HepG2 (cell line): Measurements from ENCODE around the gene CFAP61. TPM values are rescaled to one million over a fixed set of nuclear protein-coding genes. Genes with fewer than 3 reads are reported as not detected.

Source experiments
- ATF1 ChIP-seq: IDR thresholded peaks from 2 replicates; pipeline ENCODE4 v1.6.1; 2016; ENCODE audit warnings: mild to moderate bottlenecking, control low read depth
- BHLHE40 ChIP-seq: IDR thresholded peaks from 2 replicates; pipeline ENCODE4 v1.6.1; 2011; ENCODE audit warnings: low read length, improper control_type of control experiment
- BORCS8-MEF2B ChIP-seq: sonication (generic); formaldehyde crosslinking; IDR thresholded peaks from 2 replicates; pipeline ENCODE4 v1.8.0; 2022; ENCODE audit warnings: mild to moderate bottlenecking, missing genetic modification reagents
- FIP1L1 ChIP-seq: fragments of 200-400 bp; formaldehyde crosslinking; IDR thresholded peaks from 2 replicates; pipeline ENCODE4 v1.6.1; 2018; ENCODE audit warnings: low read depth, mild to moderate bottlenecking, low read length, moderate library complexity, borderline replicate concordance; ENCODE audit not compliant: insufficient read depth
- FOXO4 ChIP-seq: sonication (generic); formaldehyde crosslinking; conservative IDR thresholded peaks from 2 replicates; pipeline ENCODE4 v1.8.1; 2023; ENCODE audit warnings: missing genetic modification reagents
- GRHL1 ChIP-seq: sonication (generic); formaldehyde crosslinking; conservative IDR thresholded peaks from 2 replicates; pipeline ENCODE4 v1.8.0; 2022; ENCODE audit warnings: missing genetic modification reagents
- HOXA7 ChIP-seq: sonication (generic); formaldehyde crosslinking; IDR thresholded peaks from 2 replicates; pipeline ENCODE4 v1.8.1; 2022; ENCODE audit warnings: mild to moderate bottlenecking, missing genetic modification reagents, moderate library complexity
- MBD4 ChIP-seq: IDR thresholded peaks from 2 replicates; pipeline ENCODE4 v1.6.1; 2012; ENCODE audit warnings: low read length, inconsistent platforms, borderline replicate concordance
- MIER2 ChIP-seq: IDR thresholded peaks from 2 replicates; pipeline ENCODE4 v1.6.1; 2016; ENCODE audit warnings: missing biosample characterization, missing genetic modification reagents
- NBN ChIP-seq: fragments of 450-650 bp; conservative IDR thresholded peaks from 2 replicates; pipeline ENCODE4 v1.6.1; 2017
- PAX8 ChIP-seq: sonication (generic); formaldehyde crosslinking; IDR thresholded peaks from 2 replicates; pipeline ENCODE4 v1.8.0; 2022; ENCODE audit warnings: mild to moderate bottlenecking, missing genetic modification reagents, borderline replicate concordance
- RBM22 ChIP-seq: fragments of 200-400 bp; formaldehyde crosslinking; optimal IDR thresholded peaks from 2 replicates; pipeline ENCODE3; 2017; ENCODE audit warnings: mild to moderate bottlenecking, low read length, moderate library complexity
- RFX5 ChIP-seq: IDR thresholded peaks from 2 replicates; pipeline ENCODE4 v1.6.1; 2011; ENCODE audit warnings: low read depth, low read length, improper control_type of control experiment
- SP1 ChIP-seq, 2 experiments: fragments of 450-650 bp in 1 of 2; sonication (generic) in 1 of 2; formaldehyde crosslinking in 1 of 2; IDR thresholded peaks; 2 replicates each; pipeline versions ENCODE4 v1.4.0 to v1.6.1; 2016 to 2020; ENCODE audit warnings: missing genetic modification reagents in 1 of 2
- ZBTB10 ChIP-seq: sonication (generic); formaldehyde crosslinking; IDR thresholded peaks from 2 replicates; pipeline ENCODE4 v1.4.0; 2020; ENCODE audit warnings: missing genetic modification reagents, borderline replicate concordance
- ZFP36L2 ChIP-seq: sonication (generic); formaldehyde crosslinking; IDR thresholded peaks from 2 replicates; pipeline ENCODE4 v1.4.0; 2020; ENCODE audit warnings: missing genetic modification reagents
- ZGPAT ChIP-seq: IDR thresholded peaks from 2 replicates; pipeline ENCODE4 v1.6.1; 2016; ENCODE audit warnings: mild to moderate bottlenecking
- ZNF207 ChIP-seq: fragments of 450-650 bp; IDR thresholded peaks from 2 replicates; pipeline ENCODE4 v1.6.1; 2016; ENCODE audit warnings: antibody characterized with exemption, borderline replicate concordance
- ZNF235 ChIP-seq: sonication (generic); formaldehyde crosslinking; IDR thresholded peaks from 2 replicates; pipeline ENCODE4 v1.8.1; 2023; ENCODE audit warnings: mild to moderate bottlenecking, missing genetic modification reagents, borderline replicate concordance
- ZNF350 ChIP-seq: sonication (generic); formaldehyde crosslinking; IDR thresholded peaks from 2 replicates; pipeline ENCODE4 v1.4.0; 2020; ENCODE audit warnings: mild to moderate bottlenecking, low read depth, missing genetic modification reagents, borderline replicate concordance
- ZNF619 ChIP-seq: sonication (generic); formaldehyde crosslinking; IDR thresholded peaks from 2 replicates; pipeline ENCODE4 v1.4.0; 2020; ENCODE audit warnings: mild to moderate bottlenecking, missing genetic modification reagents
- ZNF768 ChIP-seq: sonication (generic); formaldehyde crosslinking; IDR thresholded peaks from 2 replicates; pipeline ENCODE4 v1.4.0; 2020; ENCODE audit warnings: missing genetic modification reagents
- polyA plus RNA-seq, 8 experiments: library from polyadenylated mRNA; depleted of rRNA in 3 of 8; stranded (reverse) in 7 of 8; unstranded in 1 of 8; fragments of >200 nt; fragmentation: Illumina TruSeq in 4 of 8; extraction: Trizol in 4 of 8; gene quantifications; 2 replicates each; pipeline versions ENCODE4 v1.2.1 to v1.2.3, GENCODE V29; 2011 to 2016; ENCODE audit warnings: low read depth in 4 of 8, missing spikeins in 1 of 8, mixed read lengths in 1 of 8; ENCODE audit not compliant: insufficient read depth in 1 of 8
- total RNA-seq, 5 experiments: library from RNA; depleted of rRNA; stranded (reverse); fragments of >200 nt; fragmentation: Illumina TruSeq; extraction: Trizol; gene quantifications; 2 replicates each; pipeline ENCODE4 v1.2.3, GENCODE V29; 2016; ENCODE audit warnings: low read depth in 1 of 5

The CFAP61 gene
- total and polyA plus RNA-seq, 2 of the 13 experiments (the other 11 are each of a cell fraction or from before 2014, with no cell fraction given), result 0.27 TPM; not detected in 1

- TF ChIP-seq FIP1L1 (0 out of 2 replicates have a peak, but pooled peaks have one; percentile 82), ZNF619 (CRISPR knock-in tag) (peak; percentile 97), MIER2 (CRISPR knock-in tag) (peak; percentile 81), ZNF235 (CRISPR knock-in tag) (peak; percentile 58; the same call in 1 of the 2 replicates), BORCS8-MEF2B (CRISPR knock-in tag) (peak; percentile 88), ZGPAT (CRISPR knock-in tag) (peak; percentile 95), RBM22 (no peak), HOXA7 (CRISPR knock-in tag) (peak; percentile 60; the same call in 1 of the 2 replicates), PAX8 (CRISPR knock-in tag) (peak; percentile 92; the same call in 1 of the 2 replicates), ATF1 (peak; percentile 87), RFX5 (no peak; the same call in 1 of the 2 replicates), GRHL1 (CRISPR knock-in tag) (no peak), ZBTB10 (CRISPR knock-in tag) (no peak), FOXO4 (CRISPR knock-in tag) (no peak; the same call in 1 of the 2 replicates), ZNF350 (CRISPR knock-in tag) (peak; percentile 99), NBN (no peak), BHLHE40 (no peak; the same call in 1 of the 2 replicates), MBD4 (no peak), ZFP36L2 (CRISPR knock-in tag) (no peak; the same call in 1 of the 2 replicates), ZNF207 (no peak), ZNF768 (CRISPR knock-in tag) (peak; percentile 63), SP1 (IDR thresholded peaks at IDR 0.05) (no peak), SP1 (CRISPR knock-in tag; IDR thresholded peaks at IDR 0.05) (peak; percentile 75; the same call in 1 of the 2 replicates)
Measured at GRCh38 chr20:20052074-20052970, at the start of gene CFAP61, which contains the start of gene CRNKL1 (continued).
